ENCODE results near the gene KCNQ1. TPM values are rescaled to one million over a fixed set of nuclear protein-coding genes. Genes with fewer than 3 reads are reported as not detected.

Gene KCNQ1
- total RNA-seq, 2 experiments from 2014 or later, result 9.1 to 10.9 TPM

DNA sequence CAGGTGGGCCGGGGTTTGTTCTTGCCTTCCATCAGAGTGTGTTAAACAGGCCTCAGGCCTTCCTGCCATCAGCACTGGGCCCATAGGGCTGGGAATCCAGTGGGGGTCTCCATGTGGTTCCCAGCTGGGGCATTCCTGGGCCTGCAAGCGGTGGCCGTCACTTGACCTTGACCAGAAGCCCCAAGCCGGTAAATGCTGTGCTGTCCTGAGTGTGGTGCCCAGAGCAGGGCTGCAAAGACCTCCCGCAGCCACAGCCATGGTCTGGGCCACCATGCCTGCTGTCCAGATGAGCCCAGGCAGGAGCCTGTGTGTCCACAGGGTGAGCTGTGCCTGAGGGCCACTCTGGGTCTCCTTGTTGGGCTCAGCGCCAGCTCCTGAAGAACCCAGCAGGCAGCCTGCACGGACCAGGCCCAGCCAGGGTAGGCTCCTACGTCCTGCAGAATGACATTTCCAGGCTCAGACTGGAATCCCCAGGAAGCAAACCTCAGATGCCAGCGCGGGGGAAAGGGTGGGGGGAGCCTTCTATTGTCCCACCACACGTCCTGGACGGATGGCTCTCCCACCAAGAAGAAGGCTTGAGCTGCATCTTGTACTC lies 137.6 kb downstream of the KCNQ1 start:
- intact Hi-C loops (cut with DNase I, micrococcal nuclease), result no loop called here
- Mint-ChIP-seq H3K27me3 (no peaks in the 10 kb centered on the region), H3K27ac (no peak overlapping the region), H3K36me3 (ENCODE audit: low read depth) (no peaks in the 10 kb centered on the region), H3K9me3 (ENCODE audit: low read depth) (no peaks in the 10 kb centered on the region), H3K4me3 (no peak overlapping the region), H3K4me1 (no peaks in the 10 kb centered on the region)
- CTCF ChIA-PET, result no interaction called here
- POLR2A ChIA-PET, result no interaction called here
- ATAC-seq, result no peak
- DNase-seq, result peak; percentile 2

DNA sequence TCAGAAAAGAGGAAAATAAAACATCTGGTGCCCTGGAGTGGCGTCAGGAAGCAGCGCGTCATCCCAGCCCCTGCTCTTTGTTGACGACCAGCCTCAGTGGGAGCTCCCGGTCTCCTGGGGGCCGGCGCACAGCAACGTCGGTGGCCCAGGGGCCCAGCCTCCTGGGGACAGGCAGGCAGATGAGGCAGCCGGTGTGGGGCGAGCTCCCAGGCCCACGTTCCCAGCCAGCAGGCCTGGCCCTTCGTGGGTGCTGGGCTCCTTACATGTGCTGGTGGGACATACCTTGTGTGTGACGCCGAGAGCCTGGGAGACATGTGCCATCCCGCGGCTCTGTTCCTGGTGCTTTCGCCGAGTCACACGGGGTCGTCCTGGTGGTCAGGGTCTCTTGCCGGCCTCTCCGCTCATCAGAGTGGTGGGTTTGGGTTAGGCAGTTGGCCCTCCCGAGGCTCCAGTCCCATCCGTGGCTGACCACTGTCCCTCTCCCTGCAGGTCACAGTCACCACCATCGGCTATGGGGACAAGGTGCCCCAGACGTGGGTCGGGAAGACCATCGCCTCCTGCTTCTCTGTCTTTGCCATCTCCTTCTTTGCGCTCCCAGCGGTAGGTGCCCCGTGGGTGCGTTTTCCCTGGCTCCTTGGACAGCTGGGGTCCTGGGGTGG lies 138.3 kb downstream of the KCNQ1 start:
- Mint-ChIP-seq H3K9me3 (ENCODE audit: low read depth) (no peaks in the 10 kb centered on the region), H3K27me3 (no peaks in the 10 kb centered on the region), H3K36me3 (ENCODE audit: low read depth) (no peaks in the 10 kb centered on the region), H3K27ac (no peak overlapping the region), H3K4me3 (no peak overlapping the region), H3K4me1 (no peaks in the 10 kb centered on the region)
- DNase-seq (peak; percentile 3), ATAC-seq (no peak)
- POLR2A ChIA-PET, result no interaction called here
- CTCF ChIA-PET, result no interaction called here
- intact Hi-C loops (cut with DNase I, micrococcal nuclease), result no loop called here

DNA sequence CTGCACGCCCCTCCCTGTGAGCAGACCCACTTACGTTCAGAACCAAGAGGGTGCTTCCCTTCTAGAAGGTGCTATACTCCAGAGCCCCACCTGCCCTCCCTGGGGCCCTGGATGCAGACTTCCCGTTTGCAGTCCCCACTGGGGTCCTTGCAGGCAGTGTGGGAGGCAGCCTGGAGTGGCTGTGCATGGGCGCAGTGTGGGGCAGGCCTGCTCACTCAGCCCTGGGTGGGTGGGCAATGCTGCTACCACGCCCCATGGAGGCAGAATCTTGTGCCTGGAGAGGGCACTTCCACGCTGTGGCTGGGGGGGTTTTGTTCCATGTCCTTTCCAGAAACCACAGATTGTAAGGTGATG lies 138.8 kb downstream of the KCNQ1 start:
- CTCF ChIA-PET, result no interaction called here
- H3K4me3 Mint-ChIP-seq, result no peak overlapping the region
- no peaks in the 10 kb centered on the region for H3K4me1 Mint-ChIP-seq
- no peak overlapping the region for H3K27ac Mint-ChIP-seq
- intact Hi-C loops (cut with DNase I, micrococcal nuclease), result no loop called here
- DNase-seq (peak; percentile 3), ATAC-seq (no peak)
- H3K27me3 Mint-ChIP-seq, result no peaks in the 10 kb centered on the region
- no peaks in the 10 kb centered on the region for H3K9me3 Mint-ChIP-seq (ENCODE audit: low read depth)
- POLR2A ChIA-PET, result no interaction called here
- no peaks in the 10 kb centered on the region for H3K36me3 Mint-ChIP-seq (ENCODE audit: low read depth)

DNA sequence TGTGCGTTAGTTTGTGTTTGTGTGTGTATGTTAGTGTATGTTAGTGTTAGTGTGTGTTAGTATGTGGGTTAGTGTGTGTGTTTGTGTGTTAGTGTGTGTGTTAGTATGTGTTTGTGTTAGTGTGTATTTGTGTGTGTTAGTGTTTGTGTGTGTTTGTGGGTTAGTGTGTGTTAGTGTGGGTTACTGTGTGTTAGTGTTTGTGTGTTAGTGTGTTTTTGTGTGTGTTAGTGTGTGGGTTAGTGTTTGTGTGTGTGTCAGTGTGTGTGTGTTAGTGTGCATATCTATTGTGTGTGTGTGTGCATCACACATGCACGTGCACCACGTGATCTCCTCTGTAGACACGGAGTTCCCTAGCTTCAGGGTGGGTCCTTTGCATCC lies 139.6 kb downstream of the KCNQ1 start:
- Mint-ChIP-seq H3K4me3 (no peak overlapping the region), H3K27me3 (no peaks in the 10 kb centered on the region), H3K9me3 (ENCODE audit: low read depth) (no peaks in the 10 kb centered on the region), H3K27ac (no peak overlapping the region), H3K4me1 (no peaks in the 10 kb centered on the region), H3K36me3 (ENCODE audit: low read depth) (no peaks in the 10 kb centered on the region)
- ATAC-seq (no peak), DNase-seq (no peak)
- intact Hi-C loops (cut with DNase I, micrococcal nuclease), result no loop called here
- ChIA-PET CTCF (no interaction called here), POLR2A (no interaction called here)

DNA sequence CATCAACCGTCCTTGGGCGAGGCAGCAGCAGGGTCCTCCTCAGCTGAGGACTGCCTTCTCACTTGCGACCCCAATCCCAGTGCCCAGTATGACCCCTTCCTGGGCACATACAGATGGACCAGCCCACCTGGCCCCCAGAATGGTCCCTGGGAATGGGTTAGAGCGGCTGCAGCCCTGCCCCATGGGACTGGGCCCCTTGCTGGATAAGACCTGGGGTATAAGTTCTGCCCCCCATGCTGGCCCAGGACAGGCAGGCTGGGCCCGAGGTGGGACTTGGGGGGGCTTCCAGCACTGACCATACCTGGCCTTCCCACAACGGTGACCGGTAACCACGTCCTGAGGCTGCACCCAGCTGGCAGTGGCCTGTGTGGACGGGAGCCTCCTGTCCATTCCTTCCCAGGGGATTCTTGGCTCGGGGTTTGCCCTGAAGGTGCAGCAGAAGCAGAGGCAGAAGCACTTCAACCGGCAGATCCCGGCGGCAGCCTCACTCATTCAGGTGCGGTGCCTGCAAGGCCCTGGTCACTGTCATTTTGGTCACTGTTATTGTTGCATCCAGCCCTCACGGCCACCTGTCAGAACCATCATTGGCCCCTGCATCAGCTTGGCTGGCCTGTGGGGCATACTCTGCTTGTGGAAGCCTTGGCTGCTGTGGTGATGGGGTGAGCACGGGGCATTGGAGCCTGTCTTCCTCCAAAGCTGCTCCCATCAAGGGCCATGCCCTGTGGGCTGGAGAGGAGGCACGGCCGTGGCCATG lies 140.2 kb downstream of the KCNQ1 start:
- DNase-seq, result no peak
- intact Hi-C loops (cut with DNase I, micrococcal nuclease), result no loop called here
- ATAC-seq, result no peak
- ChIA-PET POLR2A (no interaction called here), CTCF (no interaction called here)
- peaks cover 4% of the 10 kb centered on the region for H3K36me3 Mint-ChIP-seq (ENCODE audit: low read depth)
- H3K9me3 Mint-ChIP-seq (ENCODE audit: low read depth), result no peaks in the 10 kb centered on the region
- no peak overlapping the region for H3K4me3 Mint-ChIP-seq
- H3K27ac Mint-ChIP-seq, result no peak overlapping the region
- H3K27me3 Mint-ChIP-seq, result no peaks in the 10 kb centered on the region
- H3K4me1 Mint-ChIP-seq, result no peaks in the 10 kb centered on the region

DNA sequence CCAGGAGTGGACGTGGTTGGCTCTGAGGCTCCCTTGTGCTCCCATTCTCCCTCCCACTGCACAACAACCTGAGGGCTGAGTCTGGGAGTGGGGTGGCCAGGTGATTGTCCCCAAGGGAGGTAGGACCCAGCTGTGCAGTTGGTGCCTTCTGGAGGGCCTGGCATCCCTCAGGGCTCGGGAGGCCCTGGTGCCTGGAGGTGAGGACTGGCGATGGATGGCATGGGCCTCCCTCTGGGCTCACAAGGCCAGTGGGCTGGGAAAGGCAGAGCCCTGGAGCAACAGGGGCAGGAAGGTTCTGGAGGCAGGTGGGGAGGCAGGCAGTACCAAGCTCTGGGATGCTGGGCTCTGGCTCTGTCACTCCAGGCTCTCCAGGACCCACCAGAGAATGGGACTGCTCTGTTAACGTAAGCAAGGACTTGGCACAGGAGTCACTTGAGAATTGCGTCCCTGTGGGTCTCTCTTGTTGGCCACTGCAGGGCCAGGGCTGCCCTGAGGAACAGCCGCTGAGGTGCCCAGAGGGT lies 140.8 kb downstream of the KCNQ1 start:
- ATAC-seq (no peak), DNase-seq (no peak)
- H3K27me3 Mint-ChIP-seq, result no peaks in the 10 kb centered on the region

DNA sequence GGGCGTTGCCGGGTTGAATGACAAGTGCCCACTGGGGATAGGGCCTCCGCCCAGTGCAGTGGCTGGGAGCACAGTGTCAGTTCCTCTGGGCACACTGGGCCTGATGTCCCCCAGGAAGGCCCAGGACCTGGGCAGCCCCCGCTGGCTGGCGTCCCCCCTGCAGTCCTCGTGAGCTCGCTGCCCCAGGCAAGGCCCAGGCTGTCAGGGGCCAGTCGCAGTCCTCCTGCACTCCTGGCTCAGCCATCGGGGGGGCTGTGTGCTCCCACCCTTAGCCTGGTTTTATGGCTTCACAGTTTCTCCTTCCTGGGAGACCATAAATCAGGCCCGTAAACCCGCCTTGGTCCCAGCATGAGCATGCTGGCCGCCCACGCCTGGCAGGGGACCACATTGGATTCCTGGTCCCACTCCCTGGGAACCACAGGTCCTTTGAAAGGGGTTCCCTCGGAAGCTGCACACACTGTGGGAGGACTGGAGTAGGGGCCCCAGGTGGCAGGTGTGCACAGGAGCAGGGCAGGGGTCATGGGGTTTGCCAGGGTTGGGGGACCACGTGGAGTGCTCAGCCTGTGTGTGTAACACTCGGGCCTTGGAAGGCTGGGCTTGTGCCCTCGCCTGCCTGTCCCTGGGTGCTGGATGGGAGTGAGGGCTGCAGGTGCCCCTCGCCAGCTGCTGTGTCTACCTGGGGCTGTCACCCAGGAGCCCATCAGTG lies 141.4 kb downstream of the KCNQ1 start:
- H3K9me3 Mint-ChIP-seq (ENCODE audit: low read depth), result no peaks in the 10 kb centered on the region
- no peaks in the 10 kb centered on the region for H3K4me1 Mint-ChIP-seq
- intact Hi-C loops (cut with DNase I, micrococcal nuclease), result no loop called here
- H3K36me3 Mint-ChIP-seq (ENCODE audit: low read depth), result peaks cover 4% of the 10 kb centered on the region
- ChIA-PET POLR2A (no interaction called here), CTCF (no interaction called here)
- DNase-seq, result no peak
- H3K27ac Mint-ChIP-seq, result no peak overlapping the region
- ATAC-seq, result no peak
- no peak overlapping the region for H3K4me3 Mint-ChIP-seq
- no peaks in the 10 kb centered on the region for H3K27me3 Mint-ChIP-seq

More for the DNA sequence above, 140.8 kb downstream of the KCNQ1 start:
- H3K27ac Mint-ChIP-seq, result no peak overlapping the region
- H3K9me3 Mint-ChIP-seq (ENCODE audit: low read depth), result no peaks in the 10 kb centered on the region
- CTCF ChIA-PET, result no interaction called here
- POLR2A ChIA-PET, result no interaction called here
- no peaks in the 10 kb centered on the region for H3K4me1 Mint-ChIP-seq
- intact Hi-C loops (cut with DNase I, micrococcal nuclease), result no loop called here
- peaks cover 4% of the 10 kb centered on the region for H3K36me3 Mint-ChIP-seq (ENCODE audit: low read depth)
- no peak overlapping the region for H3K4me3 Mint-ChIP-seq

DNA sequence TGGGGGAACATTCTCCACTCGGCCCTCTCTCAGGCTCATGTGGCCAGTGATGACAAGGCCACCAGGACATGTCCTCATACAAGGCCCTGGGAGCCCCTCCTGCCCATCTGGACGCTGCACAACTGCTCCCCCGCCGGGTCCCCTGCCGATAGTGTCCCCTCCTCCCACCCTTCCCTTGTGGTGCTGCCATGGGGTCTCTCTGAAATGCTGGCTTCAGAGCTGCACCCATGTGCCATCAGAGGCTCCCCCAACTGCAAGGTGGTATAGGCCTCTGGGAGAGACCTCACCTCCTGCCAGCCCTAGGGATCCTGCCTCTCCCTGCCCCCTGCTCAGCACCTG lies 142.0 kb downstream of the KCNQ1 start:
- no peak overlapping the region for H3K4me3 Mint-ChIP-seq
- peaks cover 4% of the 10 kb centered on the region for H3K36me3 Mint-ChIP-seq (ENCODE audit: low read depth)
- CTCF ChIA-PET, result no interaction called here
- no peaks in the 10 kb centered on the region for H3K9me3 Mint-ChIP-seq (ENCODE audit: low read depth)
- no peak for ATAC-seq
- no peaks in the 10 kb centered on the region for H3K27me3 Mint-ChIP-seq
- H3K27ac Mint-ChIP-seq, result no peak overlapping the region
- POLR2A ChIA-PET, result no interaction called here
- no peaks in the 10 kb centered on the region for H3K4me1 Mint-ChIP-seq
- DNase-seq, result peak; percentile 3
- intact Hi-C loops (cut with DNase I, micrococcal nuclease), result no loop called here

DNA sequence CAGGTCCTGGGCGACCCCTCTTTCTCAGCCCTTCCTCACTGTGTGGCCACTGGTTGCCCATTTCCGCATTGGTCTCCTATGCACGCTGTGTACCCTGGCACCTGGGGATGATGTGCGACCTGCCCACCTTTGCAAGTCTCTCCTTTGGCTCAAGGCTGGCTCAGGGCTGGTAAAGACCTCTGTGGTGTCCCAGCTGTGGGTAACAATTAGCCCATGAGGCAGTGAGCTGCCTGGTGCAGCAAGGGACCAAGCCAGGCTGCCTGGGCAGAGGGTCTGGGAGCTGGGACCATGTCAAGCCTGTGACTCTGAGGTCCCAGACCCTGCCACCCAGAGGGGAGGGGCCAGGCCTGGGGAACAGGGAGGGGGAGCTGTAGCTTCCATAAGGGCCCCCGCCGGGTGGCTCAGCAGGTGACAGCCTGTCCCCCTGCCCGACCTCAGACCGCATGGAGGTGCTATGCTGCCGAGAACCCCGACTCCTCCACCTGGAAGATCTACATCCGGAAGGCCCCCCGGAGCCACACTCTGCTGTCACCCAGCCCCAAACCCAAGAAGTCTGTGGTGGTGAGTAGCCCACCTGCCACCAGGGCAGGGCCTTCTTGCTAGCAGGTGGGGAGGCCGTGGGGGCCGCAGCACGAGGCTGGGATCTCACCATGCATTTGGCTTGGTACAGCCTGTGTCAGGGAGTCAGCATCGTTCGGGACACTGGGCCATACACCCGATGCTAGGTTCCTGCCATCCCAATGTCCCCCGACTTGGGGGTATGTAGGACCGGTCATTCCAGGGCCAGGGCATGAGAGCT lies 142.5 kb downstream of the KCNQ1 start:
- Mint-ChIP-seq H3K4me3 (no peak overlapping the region), H3K27me3 (no peaks in the 10 kb centered on the region), H3K36me3 (ENCODE audit: low read depth) (peaks cover 7% of the 10 kb centered on the region), H3K27ac (no peak overlapping the region), H3K9me3 (ENCODE audit: low read depth) (no peaks in the 10 kb centered on the region), H3K4me1 (no peaks in the 10 kb centered on the region)
- CTCF ChIA-PET, result no interaction called here
- ATAC-seq (no peak), DNase-seq (no peak)
- intact Hi-C loops (cut with DNase I, micrococcal nuclease), result no loop called here
- POLR2A ChIA-PET, result no interaction called here

DNA sequence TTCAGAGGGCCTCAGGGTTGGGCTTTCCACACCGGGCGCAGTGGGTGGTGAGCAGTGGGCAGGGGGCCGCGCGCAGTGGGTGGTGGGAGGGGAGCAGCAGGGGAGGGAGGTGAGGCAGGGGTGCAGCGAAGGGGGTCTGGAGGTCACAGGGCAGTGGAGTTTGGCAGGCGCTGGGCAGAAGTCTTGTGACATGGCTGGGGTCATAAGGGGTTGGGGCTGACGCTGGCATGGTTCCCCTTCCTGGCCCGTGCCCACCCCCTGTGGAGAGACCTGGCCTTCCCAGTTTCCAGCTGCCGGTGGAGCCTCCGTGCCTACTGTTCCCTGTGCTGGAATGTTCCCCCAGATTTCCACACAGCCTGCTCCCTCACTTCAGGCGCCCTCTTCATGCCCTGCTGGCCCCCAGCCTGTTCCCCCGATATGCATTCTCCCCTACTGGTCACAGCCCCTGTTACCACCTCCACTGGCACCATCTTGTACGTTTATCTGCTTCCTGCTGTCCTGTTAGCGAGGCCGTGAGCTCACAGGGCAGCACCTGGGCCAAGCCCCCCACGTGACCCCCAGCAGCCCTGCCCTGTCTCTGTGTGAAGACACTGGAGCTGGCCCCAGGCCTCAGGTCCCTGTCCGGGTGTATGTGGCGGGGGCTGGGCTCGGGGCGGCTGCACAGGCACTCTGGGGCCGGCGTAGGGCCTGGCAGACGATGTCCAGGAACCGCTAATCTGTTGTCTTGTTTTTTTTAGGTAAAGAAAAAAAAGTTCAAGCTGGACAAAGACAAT lies 143.4 kb downstream of the KCNQ1 start:
- ChIA-PET POLR2A (no interaction called here), CTCF (no interaction called here)
- DNase-seq (no peak), ATAC-seq (no peak)
- peaks cover 10% of the 10 kb centered on the region for H3K36me3 Mint-ChIP-seq (ENCODE audit: low read depth)
- intact Hi-C loops (cut with DNase I, micrococcal nuclease), result no loop called here
- no peak overlapping the region for H3K4me3 Mint-ChIP-seq
- H3K27me3 Mint-ChIP-seq, result no peaks in the 10 kb centered on the region
- H3K27ac Mint-ChIP-seq, result no peak overlapping the region
- no peaks in the 10 kb centered on the region for H3K9me3 Mint-ChIP-seq (ENCODE audit: low read depth)
- H3K4me1 Mint-ChIP-seq, result no peaks in the 10 kb centered on the region
